Measurements from ENCODE around the gene TFDP2.

- TF ChIP-seq CTCF (conservative IDR thresholded peaks at IDR 0.05; ENCODE audit: low read length): no peak
- no peak for TF ChIP-seq EZH2phosphoT487 (IDR thresholded peaks at IDR 0.05; ENCODE audit: borderline replicate concordance)
Observed at GRCh38 chr3:142029791-142030190, 119.6 kb downstream of the TFDP2 start.

All from Loucy (cell line).